Mucosa of rectum (tissue), 2 donors: Measurements from ENCODE around the gene RTBDN.

Experiments used
- H3K27ac ChIP-seq, 2 donors: one replicate each; pipeline ENCODE4 v1.7.0; 2013; ENCODE audit warnings: inconsistent platforms in 2 of 2, low read depth in 2 of 2, low read length in 2 of 2
- H3K27me3 ChIP-seq, 2 donors: one replicate each; pipeline ENCODE4 v1.7.0; 2013; ENCODE audit warnings: low read length in 2 of 2; ENCODE audit not compliant: control insufficient read depth in 2 of 2, insufficient read depth in 2 of 2
- H3K36me3 ChIP-seq, 2 donors: one replicate each; pipeline ENCODE4 v1.7.0; 2013; ENCODE audit warnings: low read length in 2 of 2; ENCODE audit not compliant: control insufficient read depth in 2 of 2, insufficient read depth in 2 of 2
- H3K4me1 ChIP-seq, 2 donors: one replicate each; pipeline ENCODE4 v1.7.0; 2013; ENCODE audit warnings: low read length in 2 of 2, mild to moderate bottlenecking in 1 of 2; ENCODE audit not compliant: control insufficient read depth in 2 of 2, insufficient read depth in 2 of 2
- H3K4me3 ChIP-seq, 2 donors: one replicate each; pipeline ENCODE4 v1.7.0; 2013; ENCODE audit warnings: low read length in 2 of 2
- H3K9ac ChIP-seq, 2 donors: one replicate each; pipeline ENCODE4 v1.7.0; 2013; ENCODE audit warnings: low read length in 2 of 2, low read depth in 1 of 2, mild to moderate bottlenecking in 1 of 2
- H3K9me3 ChIP-seq, 2 donors: one replicate each; pipeline ENCODE4 v1.7.0; 2013; ENCODE audit warnings: low read length in 2 of 2; ENCODE audit not compliant: control insufficient read depth in 2 of 2
- donor health status: healthy.
- donor health status: Normal muscosa, but diverticular disease.

Gene RTBDN

GRCh38 chr19:12838182-12838885 lies 4.0 kb upstream of the RTBDN start, which contains the start of gene MAST1:
TSS of gene MAST1 (plus strand) at chr19:12838515. CDS start at chr19:12838573, 58 bp downstream.
- Histone ChIP-seq H3K4me1 (peaks cover 7 to 8% of the 10 kb centered on the region in 2 donors), H3K36me3 (no peaks in the 10 kb centered on the region), H3K9me3 (no peaks in the 10 kb centered on the region), H3K27ac (no peak within 1 kb of the TSS), H3K4me3 (peak within 1 kb of the TSS in 1 of 2 donors; percentile 14), H3K27me3 (peaks cover 69 to 71% of the 10 kb centered on the region in 2 donors), H3K9ac (peak within 1 kb of the TSS in 1 of 2 donors; percentile 2)

- no peak overlapping the region for H3K27ac ChIP-seq
- H3K4me1 ChIP-seq: peaks cover 7 to 12% of the 10 kb centered on the region in 2 donors
- no peak overlapping the region for H3K4me3 ChIP-seq
Measured at GRCh38 chr19:12837225-12837624, 2.8 kb upstream of the RTBDN start.

GRCh38 chr19:12836529-12836863 lies 2.1 kb upstream of the RTBDN start:
- peaks cover 7 to 12% of the 10 kb centered on the region in 2 donors for H3K4me1 ChIP-seq
- no peak overlapping the region for H3K9ac ChIP-seq
- no peaks in the 10 kb centered on the region for H3K36me3 ChIP-seq
- peaks cover 72% of the 10 kb centered on the region in 2 donors for H3K27me3 ChIP-seq
- no peak overlapping the region for H3K27ac ChIP-seq
- no peaks in the 10 kb centered on the region for H3K9me3 ChIP-seq
- H3K4me3 ChIP-seq: no peak overlapping the region

More at GRCh38 chr19:12837225-12837624, 2.8 kb upstream of the RTBDN start:
- H3K27me3 ChIP-seq: peaks cover 70 to 74% of the 10 kb centered on the region in 2 donors
- H3K9ac ChIP-seq: no peak overlapping the region
- H3K9me3 ChIP-seq: no peaks in the 10 kb centered on the region
- no peaks in the 10 kb centered on the region for H3K36me3 ChIP-seq

GRCh38 chr19:12834976-12835757 lies 788 bp upstream of the RTBDN start:
- Histone ChIP-seq H3K36me3 (no peaks in the 10 kb centered on the region), H3K4me1 (peaks cover 0 to 10% of the 10 kb centered on the region in 2 donors), H3K27ac (no peak overlapping the region), H3K4me3 (no peak overlapping the region), H3K27me3 (peaks cover 62 to 66% of the 10 kb centered on the region in 2 donors), H3K9ac (no peak overlapping the region), H3K9me3 (no peaks in the 10 kb centered on the region)

- H3K4me1 ChIP-seq: peaks cover 0 to 10% of the 10 kb centered on the region in 2 donors
- H3K9me3 ChIP-seq: no peaks in the 10 kb centered on the region
- no peak overlapping the region for H3K9ac ChIP-seq
- H3K4me3 ChIP-seq: peak overlapping the region in 1 of 2 donors; percentile 27
- no peak overlapping the region for H3K27ac ChIP-seq
- H3K36me3 ChIP-seq: no peaks in the 10 kb centered on the region
- peaks cover 55 to 60% of the 10 kb centered on the region in 2 donors for H3K27me3 ChIP-seq
Measured at GRCh38 chr19:12833738-12834565, 427 bp downstream of the RTBDN start.

- Histone ChIP-seq H3K9ac (no peak overlapping the region), H3K27me3 (peaks cover 54 to 60% of the 10 kb centered on the region in 2 donors), H3K4me1 (peaks cover 0 to 8% of the 10 kb centered on the region in 2 donors), H3K36me3 (no peaks in the 10 kb centered on the region), H3K27ac (no peak overlapping the region), H3K4me3 (no peak overlapping the region), H3K9me3 (no peaks in the 10 kb centered on the region)
Measured at GRCh38 chr19:12833418-12833737, 1.0 kb downstream of the RTBDN start.

- H3K36me3 ChIP-seq: no peaks in the 10 kb centered on the region
- peaks cover 28 to 37% of the 10 kb centered on the region in 2 donors for H3K27me3 ChIP-seq
- H3K9ac ChIP-seq: no peak overlapping the region
- H3K4me3 ChIP-seq: no peak overlapping the region
- H3K4me1 ChIP-seq: peaks cover 0 to 7% of the 10 kb centered on the region in 2 donors
- no peaks in the 10 kb centered on the region for H3K9me3 ChIP-seq
- no peak overlapping the region for H3K27ac ChIP-seq
Measured at GRCh38 chr19:12828494-12828893, 5.9 kb downstream of the RTBDN start.

GRCh38 chr19:12825254-12826131 lies 8.9 kb downstream of the RTBDN start:
- no peak overlapping the region for H3K9ac ChIP-seq
- H3K27ac ChIP-seq: no peak overlapping the region
- no peak overlapping the region for H3K4me3 ChIP-seq
- peaks cover 0 to 2% of the 10 kb centered on the region in 2 donors for H3K4me1 ChIP-seq
- H3K36me3 ChIP-seq: no peaks in the 10 kb centered on the region
- peaks cover 14 to 17% of the 10 kb centered on the region in 2 donors for H3K27me3 ChIP-seq
- H3K9me3 ChIP-seq: no peaks in the 10 kb centered on the region

- Histone ChIP-seq H3K4me1 (peaks cover 0 to 2% of the 10 kb centered on the region in 2 donors), H3K9me3 (no peaks in the 10 kb centered on the region), H3K36me3 (no peaks in the 10 kb centered on the region)
Measured at GRCh38 chr19:12821761-12822160, 12.6 kb downstream of the RTBDN start.

More at GRCh38 chr19:12821761-12822160, 12.6 kb downstream of the RTBDN start:
- H3K9ac ChIP-seq: no peak overlapping the region
- H3K27ac ChIP-seq: no peak overlapping the region
- no peak overlapping the region for H3K4me3 ChIP-seq
- H3K27me3 ChIP-seq: peaks cover 5 to 8% of the 10 kb centered on the region in 2 donors
